Cardiac muscle cell (in vitro differentiated cells and primary cell): ENCODE results near the gene MLXIPL. TPM values are rescaled to one million over a fixed set of nuclear protein-coding genes. Genes with fewer than 3 reads are reported as not detected.
A peak's percentile ranks its signal among the peaks of the same experiment; 100 is the strongest.

Source experiments
- DNase-seq, 2 donors: peaks; one replicate each; pipeline versions ENCODE4 v3.0.0 to v3.0.0-alpha.2; 2010 to 2017; ENCODE audit warnings: low read depth in 1 of 2, low spot score in 1 of 2
- H3K27ac ChIP-seq: fragments of 200-600 bp; sonication (generic); 2 replicates; pipeline ENCODE4 v1.5.1; 2016
- H3K27me3 ChIP-seq: fragments of 200-600 bp; sonication (generic); 2 replicates; pipeline ENCODE4 v1.6.0; 2016; ENCODE audit warnings: control low read depth
- H3K36me3 ChIP-seq: fragments of 200-600 bp; sonication (generic); 2 replicates; pipeline ENCODE4 v1.5.1; 2016; ENCODE audit warnings: control low read depth
- H3K4me1 ChIP-seq: fragments of 200-600 bp; sonication (generic); 2 replicates; pipeline ENCODE4 v1.8.1; 2017; ENCODE audit warnings: low read depth, mild to moderate bottlenecking, mixed run types
- H3K4me3 ChIP-seq: fragments of 200-600 bp; sonication (generic); 2 replicates; pipeline ENCODE4 v1.5.1; 2016; ENCODE audit warnings: mild to moderate bottlenecking
- H3K9me3 ChIP-seq: fragments of 200-600 bp; sonication (generic); 2 replicates; pipeline ENCODE4 v1.5.1; 2017; ENCODE audit warnings: low read depth, mild to moderate bottlenecking, control low read depth
- CTCF ChIP-seq: IDR thresholded peaks from 2 replicates; pipeline ENCODE4 v1.5.1; 2012; ENCODE audit warnings: low read depth, mild to moderate bottlenecking, low read length
- polyA plus RNA-seq: library from polyadenylated mRNA; unstranded; fragments of >200 nt; fragmentation: Nextera tagmentation; extraction: Ambion mirVana; gene quantifications from 2 replicates; pipeline ENCODE4 v1.2.1, GENCODE V29; 2016
- total RNA-seq: library from RNA; depleted of rRNA; stranded (reverse); fragments of >200 nt; gene quantifications from 2 replicates; pipeline ENCODE4 v1.2.3, GENCODE V29; 2016

The MLXIPL gene
- total and polyA plus RNA-seq, 2 experiments from 2014 or later: 1.2 to 1.8 TPM

DNA sequence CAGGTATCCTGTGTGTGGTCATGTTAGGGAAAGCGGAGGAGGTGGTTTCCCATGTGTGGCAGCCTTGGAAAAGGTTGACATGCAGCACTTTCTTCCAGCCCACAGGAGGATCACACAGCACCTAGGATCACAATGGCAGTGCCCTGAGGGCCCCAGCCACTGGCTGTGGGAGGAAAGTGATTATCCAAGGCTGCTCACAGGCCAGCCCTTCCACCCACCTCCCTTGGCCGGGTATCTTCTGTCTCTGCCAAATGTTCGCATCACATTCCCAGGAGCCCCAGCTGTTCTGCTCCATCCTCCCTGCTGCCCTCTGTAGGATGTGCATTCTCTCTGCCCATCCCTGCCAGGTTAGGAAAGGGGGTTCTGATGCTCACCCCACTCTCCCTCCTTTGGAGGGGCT, 2.5 kb upstream of the MLXIPL start:
- H3K4me1 ChIP-seq: no peaks in the 10 kb centered on the region
- H3K9me3 ChIP-seq: no peaks in the 10 kb centered on the region
- H3K36me3 ChIP-seq: no peaks in the 10 kb centered on the region
- no peak overlapping the region for H3K27ac ChIP-seq
- H3K27me3 ChIP-seq: peaks cover 57% of the 10 kb centered on the region
- H3K4me3 ChIP-seq: no peak overlapping the region
- DNase-seq: peak in 1 of 2 donors; percentile 35
- peak; percentile 25 for TF ChIP-seq CTCF

- no peaks in the 10 kb centered on the region for H3K9me3 ChIP-seq
- no peak overlapping the region for H3K27ac ChIP-seq
- peaks cover 57% of the 10 kb centered on the region for H3K27me3 ChIP-seq
- no peak overlapping the region for H3K4me3 ChIP-seq
- DNase-seq: no peak
- H3K36me3 ChIP-seq: no peaks in the 10 kb centered on the region
- H3K4me1 ChIP-seq: no peaks in the 10 kb centered on the region
- TF ChIP-seq CTCF: no peak
These were observed 954 bp upstream of the MLXIPL start for GRCh38 chr7:73625276-73625675.

GRCh38 chr7:73624669-73625001, 313 bp upstream of the MLXIPL start:
- Histone ChIP-seq H3K4me1 (no peaks in the 10 kb centered on the region), H3K27ac (no peak overlapping the region), H3K9me3 (no peaks in the 10 kb centered on the region), H3K27me3 (peaks cover 57% of the 10 kb centered on the region), H3K4me3 (no peak overlapping the region), H3K36me3 (no peaks in the 10 kb centered on the region)
- no peak for DNase-seq
- no peak for TF ChIP-seq CTCF

GRCh38 chr7:73622909-73623797, 1.2 kb downstream of the MLXIPL start:
- Histone ChIP-seq H3K4me3 (no peak overlapping the region), H3K36me3 (no peaks in the 10 kb centered on the region), H3K27me3 (peaks cover 51% of the 10 kb centered on the region), H3K4me1 (no peaks in the 10 kb centered on the region), H3K9me3 (no peaks in the 10 kb centered on the region), H3K27ac (no peak overlapping the region)
- DNase-seq: peak; percentile 27 to 62
- TF ChIP-seq CTCF: no peak

DNA sequence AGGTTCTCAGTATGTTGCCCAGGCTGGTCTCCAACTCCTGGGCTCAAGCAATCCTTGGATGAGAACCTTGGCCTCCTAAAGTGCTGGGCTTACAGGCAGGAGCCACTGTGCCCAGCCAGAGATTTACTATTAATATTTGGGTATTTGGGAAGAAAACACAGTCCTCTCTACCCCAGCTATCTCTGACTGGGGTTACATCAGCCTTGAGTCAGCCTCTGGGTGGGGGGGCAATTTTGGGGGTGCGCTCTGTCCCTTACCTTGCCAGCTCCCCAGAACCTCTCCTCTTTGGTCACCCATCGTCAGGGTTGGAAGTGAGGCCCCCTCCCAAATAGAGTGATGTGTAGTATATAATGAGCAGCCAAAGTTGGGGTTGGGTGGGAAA, 1.8 kb downstream of the MLXIPL start:
- DNase-seq: no peak
- no peaks in the 10 kb centered on the region for H3K36me3 ChIP-seq
- H3K4me1 ChIP-seq: no peaks in the 10 kb centered on the region
- no peak for TF ChIP-seq CTCF
- H3K27ac ChIP-seq: no peak overlapping the region
- H3K27me3 ChIP-seq: peaks cover 44% of the 10 kb centered on the region
- H3K9me3 ChIP-seq: no peaks in the 10 kb centered on the region
- H3K4me3 ChIP-seq: no peak overlapping the region
